AG09319 (cell line): ENCODE measurements around the gene C1orf35.

Source experiments
- DNase-seq: peaks from one replicate; pipeline ENCODE4 v3.0.0-alpha.2; 2010; ENCODE audit warnings: low read depth; ENCODE audit errors: extremely low read depth
- TF ChIP-seq, protein P1 (sequence below): IDR thresholded peaks from 2 replicates; pipeline ENCODE4 v1.5.1; 2011; ENCODE audit warnings: low read depth, mild to moderate bottlenecking, inconsistent platforms, low read length, moderate library complexity

The C1orf35 gene

DNA sequence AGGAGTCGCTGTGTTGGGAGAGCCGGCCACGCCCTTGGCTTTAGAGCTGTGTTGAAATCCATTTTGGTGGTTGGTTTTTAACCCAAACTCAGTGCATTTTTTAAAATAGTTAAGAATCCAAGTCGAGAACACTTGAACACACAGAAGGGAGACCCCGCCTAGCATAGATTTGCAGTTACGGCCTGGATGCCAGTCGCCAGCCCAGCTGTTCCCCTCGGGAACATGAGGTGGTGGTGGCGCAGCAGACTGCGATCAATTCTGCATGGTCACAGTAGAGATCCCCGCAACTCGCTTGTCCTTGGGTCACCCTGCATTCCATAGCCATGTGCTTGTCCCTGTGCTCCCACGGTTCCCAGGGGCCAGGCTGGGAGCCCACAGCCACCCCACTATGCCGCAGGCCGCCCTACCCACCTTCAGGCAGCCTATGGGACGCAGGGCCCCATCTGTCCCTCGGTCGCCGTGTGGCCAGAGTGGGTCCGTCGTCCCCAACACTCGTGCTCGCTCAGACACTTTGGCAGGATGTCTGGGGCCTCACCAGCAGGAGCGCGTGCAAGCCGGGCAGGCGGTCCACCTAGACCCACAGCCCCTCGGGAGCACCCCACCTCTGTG, 4.7 kb downstream of the C1orf35 start:
- TF ChIP-seq, protein P1, sequence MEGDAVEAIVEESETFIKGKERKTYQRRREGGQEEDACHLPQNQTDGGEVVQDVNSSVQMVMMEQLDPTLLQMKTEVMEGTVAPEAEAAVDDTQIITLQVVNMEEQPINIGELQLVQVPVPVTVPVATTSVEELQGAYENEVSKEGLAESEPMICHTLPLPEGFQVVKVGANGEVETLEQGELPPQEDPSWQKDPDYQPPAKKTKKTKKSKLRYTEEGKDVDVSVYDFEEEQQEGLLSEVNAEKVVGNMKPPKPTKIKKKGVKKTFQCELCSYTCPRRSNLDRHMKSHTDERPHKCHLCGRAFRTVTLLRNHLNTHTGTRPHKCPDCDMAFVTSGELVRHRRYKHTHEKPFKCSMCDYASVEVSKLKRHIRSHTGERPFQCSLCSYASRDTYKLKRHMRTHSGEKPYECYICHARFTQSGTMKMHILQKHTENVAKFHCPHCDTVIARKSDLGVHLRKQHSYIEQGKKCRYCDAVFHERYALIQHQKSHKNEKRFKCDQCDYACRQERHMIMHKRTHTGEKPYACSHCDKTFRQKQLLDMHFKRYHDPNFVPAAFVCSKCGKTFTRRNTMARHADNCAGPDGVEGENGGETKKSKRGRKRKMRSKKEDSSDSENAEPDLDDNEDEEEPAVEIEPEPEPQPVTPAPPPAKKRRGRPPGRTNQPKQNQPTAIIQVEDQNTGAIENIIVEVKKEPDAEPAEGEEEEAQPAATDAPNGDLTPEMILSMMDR = no peak
- no peak for DNase-seq

DNA sequence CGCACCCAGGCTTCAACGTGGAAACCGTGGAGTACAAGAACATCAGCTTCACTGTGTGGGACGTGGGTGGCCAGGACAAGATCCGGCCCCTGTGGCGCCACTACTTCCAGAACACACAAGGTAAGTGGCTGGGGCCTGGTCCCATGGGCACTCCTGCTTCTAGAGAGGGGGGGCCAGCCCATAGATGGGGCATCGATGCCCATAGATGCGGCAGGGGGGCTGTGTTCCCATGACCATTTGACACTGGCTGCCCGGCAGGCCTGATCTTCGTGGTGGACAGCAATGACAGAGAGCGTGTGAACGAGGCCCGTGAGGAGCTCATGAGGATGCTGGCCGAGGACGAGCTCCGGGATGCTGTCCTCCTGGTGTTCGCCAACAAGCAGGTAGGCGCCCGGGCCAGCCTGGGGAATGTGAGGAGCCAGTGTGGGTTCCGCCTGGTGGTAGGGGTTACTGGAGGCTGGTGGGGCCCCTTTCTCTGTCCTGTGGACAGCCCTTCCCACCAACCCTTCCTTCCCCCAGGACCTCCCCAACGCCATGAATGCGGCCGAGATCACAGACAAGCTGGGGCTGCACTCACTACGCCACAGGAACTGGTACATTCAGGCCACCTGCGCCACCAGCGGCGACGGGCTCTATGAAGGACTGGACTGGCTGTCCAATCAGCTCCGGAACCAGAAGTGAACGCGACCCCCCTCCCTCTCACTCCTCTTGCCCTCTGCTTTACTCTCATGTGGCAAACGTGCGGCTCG, 5.6 kb downstream of the C1orf35 start:
- TF ChIP-seq, protein P1 = no peak
- DNase-seq = no peak

DNA sequence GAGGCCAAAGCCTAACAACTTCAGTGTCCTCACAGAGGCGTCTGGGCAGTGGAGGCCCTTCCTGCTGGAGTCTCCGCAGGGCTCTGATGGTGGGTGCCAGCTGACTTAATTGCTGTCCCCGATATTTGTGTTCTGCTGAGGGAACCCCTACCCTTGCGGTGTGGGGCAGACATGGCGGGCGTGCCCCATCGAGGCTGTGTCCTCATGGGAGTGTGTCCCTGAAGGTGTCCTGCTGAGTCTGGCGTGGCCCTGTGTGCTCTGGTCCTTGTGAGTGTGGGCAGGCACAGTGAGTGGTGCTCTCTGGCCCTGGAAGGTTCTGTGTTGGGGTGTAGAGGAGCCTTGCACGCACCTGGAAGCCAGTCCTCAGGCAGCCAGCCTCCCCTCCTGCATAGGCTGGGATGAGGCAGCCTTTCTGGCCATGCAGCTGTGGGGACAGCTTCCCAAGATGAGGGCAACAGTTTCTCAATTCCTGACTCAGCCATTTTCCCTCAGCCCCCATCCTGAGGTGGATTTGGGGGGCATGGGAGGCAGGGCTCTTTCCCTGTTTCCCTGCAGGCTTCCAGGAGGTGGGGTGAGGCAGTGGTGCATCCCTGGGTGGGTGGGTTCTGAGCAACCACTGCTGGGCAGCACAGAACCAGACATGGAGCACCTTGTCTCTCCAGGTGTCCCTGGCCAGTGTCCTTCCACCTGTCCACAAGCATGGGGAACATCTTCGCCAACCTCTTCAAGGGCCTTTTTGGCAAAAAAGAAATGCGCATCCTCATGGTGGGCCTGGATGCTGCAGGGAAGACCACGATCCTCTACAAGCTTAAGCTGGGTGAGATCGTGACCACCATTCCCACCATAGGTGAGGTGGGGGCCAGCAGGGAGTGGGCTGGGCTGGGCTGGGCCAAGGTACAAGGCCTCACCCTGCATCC, 6.5 kb downstream of the C1orf35 start:
- TF ChIP-seq, protein P1 = no peak
- DNase-seq = no peak

DNA sequence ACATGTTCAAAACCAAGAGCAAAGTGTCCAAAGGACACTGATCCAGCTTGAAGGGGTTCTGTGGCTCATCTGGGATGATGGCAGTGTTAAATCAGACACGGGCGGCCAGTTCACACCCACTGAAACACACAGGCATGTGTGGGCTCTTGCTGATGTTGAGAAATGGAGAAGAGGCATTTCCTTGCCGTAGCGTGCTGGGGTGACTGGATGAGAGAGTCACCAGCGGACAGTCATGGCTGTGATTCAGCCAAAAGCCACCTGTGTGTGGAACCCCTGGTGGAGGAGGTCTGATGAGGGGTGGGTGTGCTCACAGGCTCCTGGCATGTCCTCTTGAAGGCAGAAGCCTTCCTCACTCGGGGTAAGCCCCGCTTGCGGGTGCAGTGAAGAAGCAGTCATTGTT, 7.2 kb downstream of the C1orf35 start:
- TF ChIP-seq, protein P1 = no peak
- DNase-seq = no peak

DNA sequence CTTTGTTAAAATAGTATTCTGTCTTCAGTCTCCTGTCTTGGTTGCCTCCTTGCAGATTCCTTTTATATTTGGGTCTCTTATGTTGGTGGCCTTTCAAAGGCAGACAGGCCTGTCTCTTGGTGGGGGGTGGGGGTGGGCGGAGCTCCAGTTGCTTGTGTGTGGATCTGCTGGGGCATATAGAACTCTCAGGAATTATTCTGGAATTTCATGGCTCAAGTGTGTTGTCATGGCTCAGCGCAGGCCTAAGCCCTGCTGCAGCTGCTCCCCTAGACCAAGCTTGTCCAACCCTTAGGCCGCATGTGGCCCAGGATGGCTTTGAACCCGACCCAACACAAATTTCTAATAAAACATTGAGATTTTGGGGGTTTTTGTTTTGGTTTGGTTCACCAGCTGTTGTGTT, 8.0 kb downstream of the C1orf35 start:
- DNase-seq = no peak
- TF ChIP-seq, protein P1 = no peak

DNA sequence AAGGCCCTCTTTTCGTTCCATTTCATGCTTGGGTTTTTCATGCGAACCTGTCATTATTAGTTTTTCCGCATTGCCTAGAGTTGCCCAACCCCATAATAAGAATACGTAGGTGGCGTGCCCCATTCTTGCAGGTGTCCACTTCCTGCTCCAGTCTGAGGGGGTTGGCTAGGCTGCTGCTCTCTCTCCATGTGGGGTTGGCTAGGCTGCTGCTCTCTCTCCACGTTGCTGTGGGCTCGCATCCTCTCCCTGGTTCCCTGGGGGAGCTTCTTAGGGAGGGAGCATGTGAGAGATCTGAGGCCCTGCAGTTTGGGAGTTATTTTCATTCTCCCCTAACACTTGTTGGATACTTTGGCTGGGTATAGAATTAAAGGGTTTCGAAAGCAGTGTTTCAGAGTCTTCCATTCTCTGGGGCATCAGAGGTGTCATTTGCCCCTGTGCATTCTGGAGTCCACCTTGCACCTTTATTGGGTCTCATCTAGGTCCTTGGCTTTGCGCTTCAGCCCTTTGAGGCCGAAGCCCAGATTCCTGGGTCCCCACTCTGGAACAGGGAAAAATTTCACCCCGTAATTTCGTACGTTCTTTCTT, 8.6 kb downstream of the C1orf35 start:
- TF ChIP-seq, protein P1 = no peak
- no peak for DNase-seq
